ENCODE data around the gene ERC2.

GRCh38 chr3:56238299-56238698, 230.0 kb downstream of the ERC2 start:
- TF ChIP-seq ZC3H10 (CRISPR knock-in tag; IDR thresholded peaks at IDR 0.05) (no peak), RARB (CRISPR knock-in tag; IDR thresholded peaks at IDR 0.05) (no peak), SNAI2 (CRISPR knock-in tag; IDR thresholded peaks at IDR 0.05) (no peak), ZFP3 (CRISPR knock-in tag; IDR thresholded peaks at IDR 0.05) (no peak), PATZ1 (CRISPR knock-in tag; IDR thresholded peaks at IDR 0.05; ENCODE audit: borderline replicate concordance) (no peak), TSHZ2 (CRISPR knock-in tag; IDR thresholded peaks at IDR 0.05) (no peak), TOX (CRISPR knock-in tag; IDR thresholded peaks at IDR 0.05; ENCODE audit: borderline replicate concordance) (no peak), ARNTL (CRISPR knock-in tag; IDR thresholded peaks at IDR 0.05; ENCODE audit: borderline replicate concordance, low read depth) (no peak), ZFP30 (CRISPR knock-in tag; IDR thresholded peaks at IDR 0.05) (no peak), TCF4 (CRISPR knock-in tag; IDR thresholded peaks at IDR 0.05; ENCODE audit: borderline replicate concordance) (no peak)

Measured in SK-N-SH treated with all-trans-retinoic acid at 6 μM for 48 hours (cell line).